ENCODE measurements around the gene ITPRIP. TPM values are rescaled to one million over a fixed set of nuclear protein-coding genes. Genes with fewer than 3 reads are reported as not detected.

The ITPRIP gene
- total and polyA plus RNA-seq, 2 of the 8 experiments (the other 6 are each of a cell fraction or from before 2014, with no cell fraction given): 15.3 to 16.9 TPM

DNA sequence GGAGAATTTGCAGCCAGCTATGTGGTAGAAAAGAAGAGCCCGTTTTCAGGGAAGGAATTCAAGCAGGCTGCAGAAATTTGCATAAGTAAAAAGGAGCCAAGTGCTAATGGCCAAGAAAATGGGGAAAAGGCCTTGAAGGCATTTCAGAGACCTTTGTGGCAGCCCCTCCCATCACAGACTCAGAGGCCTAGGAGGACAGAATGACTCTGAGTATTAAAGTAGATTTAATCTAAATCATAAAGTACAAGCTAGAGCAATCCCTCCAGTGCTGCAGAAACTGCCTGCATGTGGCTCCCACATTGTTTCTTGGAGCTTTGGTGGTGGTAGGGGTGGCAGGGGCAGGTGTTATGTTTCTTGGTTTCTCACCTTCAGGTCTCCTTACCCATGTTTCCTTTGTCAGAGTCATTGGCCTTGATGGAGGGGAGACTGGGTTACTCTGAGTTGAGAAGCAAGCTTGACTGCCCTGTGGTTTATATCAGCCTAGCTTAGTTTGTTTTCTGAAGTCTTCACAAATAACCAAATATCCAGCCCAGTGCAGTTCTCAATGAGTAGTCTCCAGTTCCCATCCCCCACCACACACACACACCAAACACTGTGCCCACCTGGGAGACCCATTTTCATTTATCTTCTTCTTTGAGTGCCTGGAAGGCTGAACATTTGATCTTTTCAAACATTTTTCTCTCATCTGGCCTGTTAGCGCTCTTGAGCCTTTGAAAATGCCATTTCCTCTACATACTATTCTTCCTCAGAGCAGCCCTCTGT lies 34.5 kb downstream of the ITPRIP start:
- no peak for FAIRE-seq
- WGBS, 2 experiments (ENCODE audit: extremely low coverage in 1 of 2, insufficient coverage in 1 of 2, insufficient read length in 1 of 2, insufficient replicate concordance in 2 of 2, low coverage in 1 of 2, low lambda C conversion rate in 2 of 2, missing lambda C conversion rate in 1 of 2): 47% methylated on average over 2 of the region's 2 CpGs; no CpG with 5 or more reads in 1 of the 2 experiments
- POLR2A ChIA-PET (ENCODE audit: partially characterized antibody): interaction anchor here (1.3 to 1.4 kb wide), 2 partner anchors 9 to 12 kb away, joined by 3 to 4 read pairs; no protein-coding TSS in a partner anchor
- no peak for TF ChIP-seq SIN3A (conservative IDR thresholded peaks at IDR 0.05 in 1 of 2, IDR thresholded peaks at IDR 0.05 in 1 of 2; ENCODE audit: low read depth in 1 of 2, low read length in 2 of 2)
- no peak for TF ChIP-seq KDM1A (IDR thresholded peaks at IDR 0.05; ENCODE audit: borderline replicate concordance, low read length)
- TF ChIP-seq TEAD4 (IDR thresholded peaks at IDR 0.05; ENCODE audit: low read depth, low read length): no peak
- no peak for TF ChIP-seq POLR2A (IDR thresholded peaks at IDR 0.05; ENCODE audit: control extremely low read depth in 1 of 2, low read depth in 2 of 2, low read length in 2 of 2)
- TF ChIP-seq RNF2 (IDR thresholded peaks at IDR 0.05; ENCODE audit: borderline replicate concordance, low read depth, low read length, missing control alignments, poor library complexity, severe bottlenecking): no peak
- no peak for TF ChIP-seq SP1 (IDR thresholded peaks at IDR 0.05; ENCODE audit: low read depth, low read length)
- TF ChIP-seq EZH2 (IDR thresholded peaks at IDR 0.05; ENCODE audit: low read depth, low read length, severe bottlenecking): no peak
- no peak for TF ChIP-seq TAF1 (IDR thresholded peaks at IDR 0.05; ENCODE audit: low read depth, low read length)
- TF ChIP-seq SAP30 (IDR thresholded peaks at IDR 0.05; ENCODE audit: insufficient read depth, insufficient replicate concordance, low read length): no peak
- TF ChIP-seq BCL11A (IDR thresholded peaks at IDR 0.05; ENCODE audit: low read depth in 2 of 2, low read length in 2 of 2): no peak
- no peak for TF ChIP-seq MAFK (IDR thresholded peaks at IDR 0.05; ENCODE audit: low read depth, low read length)
- TF ChIP-seq TAF7 (optimal IDR thresholded peaks at IDR 0.05; ENCODE audit: borderline replicate concordance, low read depth, low read length): no peak

More for the DNA sequence above, 34.5 kb downstream of the ITPRIP start:
- peaks cover 12 to 14% of the 10 kb centered on the region in 2 experiments for H3K9me3 ChIP-seq (ENCODE audit: insufficient read depth in 2 of 2, low read depth in 1 of 2, low read length in 1 of 2)
- H3K79me2 ChIP-seq (ENCODE audit: control insufficient read depth in 1 of 2, insufficient read depth in 2 of 2, low read length in 2 of 2): no peaks in the 10 kb centered on the region
- H3K4me1 ChIP-seq (replicated peaks in 1 of 4; ENCODE audit: control insufficient read depth in 3 of 4, insufficient read depth in 4 of 4, low read length in 3 of 4): peaks cover 0 to 7% (median 3%) of the 10 kb centered on the region in 4 experiments; a peak in 3 of 7 replicates
- no peak overlapping the region for H3K4me2 ChIP-seq (ENCODE audit: insufficient read depth in 1 of 2, low read depth in 2 of 2, low read length in 2 of 2)
- H4K20me1 ChIP-seq (replicated peaks in 1 of 2; ENCODE audit: control insufficient read depth in 1 of 2, insufficient read depth in 2 of 2, low read length in 2 of 2): no peaks in the 10 kb centered on the region
- H3K79me1 ChIP-seq (ENCODE audit: low read depth, low read length): no peaks in the 10 kb centered on the region
- no peak overlapping the region for H2BK120ac ChIP-seq (replicated peaks; ENCODE audit: low read depth, low read length)
- H4K8ac ChIP-seq (ENCODE audit: extremely low read depth, insufficient read depth, low read length): no peak overlapping the region
- no peaks in the 10 kb centered on the region for H3K23me2 ChIP-seq (ENCODE audit: low read depth, low read length)
- H2BK20ac ChIP-seq (ENCODE audit: low read length): no peak overlapping the region
- H3K18ac ChIP-seq (ENCODE audit: extremely low read depth, low read length): no peak overlapping the region
- no peak overlapping the region for H4K91ac ChIP-seq (replicated peaks; ENCODE audit: insufficient read length, low read length)
- H3K23ac ChIP-seq (ENCODE audit: insufficient read length): no peak overlapping the region
- no peak overlapping the region for H4K5ac ChIP-seq (ENCODE audit: insufficient read length, low read depth, low read length)
- H3K36me3 ChIP-seq (ENCODE audit: control insufficient read depth in 2 of 4, insufficient read depth in 4 of 4, low read length in 3 of 4): peaks cover 0 to 2% (median 0%) of the 10 kb centered on the region in 4 experiments; a peak in 2 of 8 replicates
- H3K4me3 ChIP-seq (ENCODE audit: extremely low read depth in 1 of 4, insufficient read depth in 2 of 4, low read depth in 3 of 4, low read length in 4 of 4): no peak overlapping the region
- no peak overlapping the region for H2BK5ac ChIP-seq (ENCODE audit: low read depth, low read length)
- H3K56ac ChIP-seq (replicated peaks; ENCODE audit: insufficient read length, low read depth, low read length): no peak overlapping the region
- H2BK12ac ChIP-seq (ENCODE audit: low read depth, low read length): no peak overlapping the region
- H2AK5ac ChIP-seq (ENCODE audit: low read depth, low read length): no peak overlapping the region
- no peak overlapping the region for H3K9ac ChIP-seq (replicated peaks in 1 of 4; ENCODE audit: extremely low read depth in 1 of 4, low read depth in 3 of 4, low read length in 3 of 4)
- no peak overlapping the region for H3K27ac ChIP-seq (ENCODE audit: low read depth, low read length)
- no peak for DNase-seq (ENCODE audit: low read depth in 1 of 2, low spot score in 2 of 2)
- H3K14ac ChIP-seq (ENCODE audit: insufficient read length): no peak overlapping the region
- CTCF ChIA-PET (ENCODE audit: partially characterized antibody): interaction anchor here (0.6 to 7.0 kb wide), 14 partner anchors 9 to 319 kb away, joined by 3 to 155 read pairs (median 4); partner anchors contain the start of genes CFAP58, GSTO2 and ITPRIP
- no peak overlapping the region for H2AFZ ChIP-seq (ENCODE audit: low read length)
- H3K27me3 ChIP-seq (replicated peaks in 1 of 4; ENCODE audit: control insufficient read depth in 3 of 4, extremely low read depth in 1 of 4, insufficient read depth in 3 of 4, low read length in 3 of 4): no peaks in the 10 kb centered on the region
- no peak overlapping the region for H2BK15ac ChIP-seq (ENCODE audit: low read length)
- no peak overlapping the region for H3K4ac ChIP-seq (replicated peaks; ENCODE audit: insufficient read length, low read depth, low read length)

All from H1 (cell line).